Measurements from ENCODE around the gene ZDHHC19. TPM values are rescaled to one million over a fixed set of nuclear protein-coding genes. Genes with fewer than 3 reads are reported as not detected.

Gene ZDHHC19
- not detected for total RNA-seq

GRCh38 chr3:196210673-196211556 is at the start of gene ZDHHC19:
Gene ZDHHC19, minus strand, starts transcription at chr3:196211400. Its CDS starts 85 bp downstream, at chr3:196211315.
- no peak within 1 kb of the TSS for H3K4me3 ChIP-seq
- no peaks in the 10 kb centered on the region for H3K36me3 ChIP-seq
- TF ChIP-seq CTCF (IDR thresholded peaks at IDR 0.05) = no peak
- no peaks in the 10 kb centered on the region for H3K4me1 ChIP-seq
- no peak within 1 kb of the TSS for H3K9ac ChIP-seq (ENCODE audit: low read depth in 2 of 2, low read length in 2 of 2)
- H3K27me3 ChIP-seq = no peaks in the 10 kb centered on the region
- H3K9me3 ChIP-seq = no peaks in the 10 kb centered on the region
- H3K27ac ChIP-seq = no peak within 1 kb of the TSS
- intact Hi-C loops (cut with DNase I) = no loop called here
- no peak for DNase-seq

- TF ChIP-seq CTCF (IDR thresholded peaks at IDR 0.05) = no peak
- H3K4me3 ChIP-seq = no peak overlapping the region
- H3K4me1 ChIP-seq = no peaks in the 10 kb centered on the region
- intact Hi-C loops (cut with DNase I) = no loop called here
- H3K9ac ChIP-seq (ENCODE audit: low read depth in 2 of 2, low read length in 2 of 2) = no peak overlapping the region
- H3K36me3 ChIP-seq = no peaks in the 10 kb centered on the region
- H3K27me3 ChIP-seq = no peaks in the 10 kb centered on the region
- H3K27ac ChIP-seq = no peak overlapping the region
- DNase-seq = no peak
- no peaks in the 10 kb centered on the region for H3K9me3 ChIP-seq
These were observed 49.6 kb upstream of the ZDHHC19 start for GRCh38 chr3:196260784-196261183.

GRCh38 chr3:196255776-196256175 is 44.6 kb upstream of the ZDHHC19 start:
- Histone ChIP-seq H3K36me3 (no peaks in the 10 kb centered on the region), H3K4me1 (no peaks in the 10 kb centered on the region)
- intact Hi-C loops (cut with DNase I) = no loop called here

GRCh38 chr3:196254376-196255283 is 43.4 kb upstream of the ZDHHC19 start:
- no peak for DNase-seq
- Histone ChIP-seq H3K27ac (no peak overlapping the region), H3K36me3 (no peaks in the 10 kb centered on the region), H3K9me3 (no peaks in the 10 kb centered on the region), H3K9ac (ENCODE audit: low read depth in 2 of 2, low read length in 2 of 2) (no peak overlapping the region), H3K4me1 (no peaks in the 10 kb centered on the region), H3K4me3 (no peak overlapping the region), H3K27me3 (no peaks in the 10 kb centered on the region)
- no peak for TF ChIP-seq CTCF (IDR thresholded peaks at IDR 0.05)
- intact Hi-C loops (cut with DNase I) = no loop called here

More at GRCh38 chr3:196255776-196256175, 44.6 kb upstream of the ZDHHC19 start:
- H3K9me3 ChIP-seq = no peaks in the 10 kb centered on the region
- no peak overlapping the region for H3K4me3 ChIP-seq
- H3K27me3 ChIP-seq = no peaks in the 10 kb centered on the region
- H3K9ac ChIP-seq (ENCODE audit: low read depth in 2 of 2, low read length in 2 of 2) = no peak overlapping the region
- H3K27ac ChIP-seq = no peak overlapping the region
- no peak for DNase-seq
- no peak for TF ChIP-seq CTCF (IDR thresholded peaks at IDR 0.05)

- DNase-seq = no peak
- H3K9ac ChIP-seq (ENCODE audit: low read depth in 2 of 2, low read length in 2 of 2) = no peak overlapping the region
- no peak for TF ChIP-seq CTCF (IDR thresholded peaks at IDR 0.05)
- no peak overlapping the region for H3K27ac ChIP-seq
- H3K4me3 ChIP-seq = no peak overlapping the region
- no peaks in the 10 kb centered on the region for H3K4me1 ChIP-seq
- H3K9me3 ChIP-seq = no peaks in the 10 kb centered on the region
- intact Hi-C loops (cut with DNase I) = loop anchor here (2.0 kb wide), 1 partner anchor 267 kb away; no protein-coding TSS in a partner anchor
- no peaks in the 10 kb centered on the region for H3K36me3 ChIP-seq
- H3K27me3 ChIP-seq = no peaks in the 10 kb centered on the region
These were observed 40.7 kb upstream of the ZDHHC19 start for GRCh38 chr3:196251918-196252317.
